Cerebellar cortex (tissue), 1 donor: ENCODE results near the gene CCDC32.

Experiments
- DNase-seq: peaks from one replicate; pipeline ENCODE4 v3.0.0-alpha.2; 2015; ENCODE audit warnings: low spot score

CCDC32 gene

DNA sequence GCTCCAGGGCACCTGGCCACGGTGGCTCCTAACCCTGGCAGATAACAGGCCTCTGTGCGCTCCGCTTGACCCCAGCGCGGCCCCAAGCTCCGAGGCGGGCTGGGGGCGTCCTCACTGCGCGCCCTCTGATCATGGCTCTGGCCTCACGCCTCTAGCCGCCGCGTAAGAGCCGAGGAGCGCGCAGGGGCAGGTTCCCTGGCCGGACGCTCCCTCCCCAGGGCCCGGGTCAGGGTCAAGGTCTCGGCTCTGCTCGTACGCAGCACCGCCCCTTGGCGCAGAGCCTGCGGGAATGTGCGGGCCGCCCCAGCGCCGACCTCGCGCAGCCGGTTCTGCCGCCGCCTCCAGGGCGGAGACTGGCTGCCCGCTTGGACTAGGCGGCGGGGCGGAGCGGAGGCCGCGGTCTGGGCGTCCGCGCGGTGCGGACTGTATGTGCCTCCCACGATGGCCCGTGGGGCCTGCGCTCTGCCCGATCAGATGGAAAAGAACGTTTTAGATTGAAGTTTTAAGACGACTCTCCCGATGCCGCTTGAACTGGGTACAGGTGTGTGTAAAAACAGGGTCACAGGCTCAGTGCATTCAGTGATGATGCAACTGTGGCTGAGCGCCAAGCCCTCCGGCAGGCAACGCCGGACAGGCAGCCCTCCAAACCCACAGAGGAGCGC is 53.2 kb downstream of the CCDC32 start:
- peak; percentile 19 for DNase-seq

DNA sequence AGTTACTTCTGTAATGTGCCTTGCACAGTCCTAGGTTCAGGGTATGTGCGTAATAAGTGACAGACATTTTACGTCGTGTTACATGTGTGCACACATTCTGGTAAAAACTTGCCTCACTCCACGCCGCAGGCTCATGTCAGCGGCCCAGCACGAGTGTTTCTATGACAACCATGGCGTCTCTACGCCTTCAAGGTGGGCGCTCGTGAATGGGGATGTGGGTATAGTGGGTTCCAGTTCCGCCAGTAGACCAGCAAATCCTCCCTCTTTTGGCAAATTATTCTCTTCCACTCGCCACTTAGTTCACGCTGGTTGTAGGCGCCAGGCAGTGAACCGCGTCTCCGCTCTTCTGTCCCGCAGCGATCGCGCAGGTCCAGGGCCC is 53.8 kb downstream of the CCDC32 start:
- DNase-seq: peak; percentile 21

DNA sequence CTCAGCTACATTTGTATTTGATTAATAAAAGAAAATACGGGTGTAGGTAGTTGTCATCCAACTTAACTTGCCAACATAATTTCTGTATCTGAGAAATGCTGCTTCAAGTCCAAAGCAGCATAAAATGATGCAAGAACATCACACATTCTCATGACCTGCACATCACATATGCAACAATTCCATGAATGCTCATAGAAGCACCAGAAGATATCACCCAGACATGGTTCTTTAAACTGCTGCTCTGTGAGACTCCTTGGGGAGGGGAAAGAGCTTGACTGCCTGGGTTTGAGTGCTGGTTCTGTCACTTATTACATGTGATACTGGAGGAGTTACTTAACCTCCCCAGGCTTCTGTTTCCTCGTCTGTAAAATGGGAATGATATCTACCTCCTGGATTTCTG is 54.6 kb downstream of the CCDC32 start:
- DNase-seq: no peak

DNA sequence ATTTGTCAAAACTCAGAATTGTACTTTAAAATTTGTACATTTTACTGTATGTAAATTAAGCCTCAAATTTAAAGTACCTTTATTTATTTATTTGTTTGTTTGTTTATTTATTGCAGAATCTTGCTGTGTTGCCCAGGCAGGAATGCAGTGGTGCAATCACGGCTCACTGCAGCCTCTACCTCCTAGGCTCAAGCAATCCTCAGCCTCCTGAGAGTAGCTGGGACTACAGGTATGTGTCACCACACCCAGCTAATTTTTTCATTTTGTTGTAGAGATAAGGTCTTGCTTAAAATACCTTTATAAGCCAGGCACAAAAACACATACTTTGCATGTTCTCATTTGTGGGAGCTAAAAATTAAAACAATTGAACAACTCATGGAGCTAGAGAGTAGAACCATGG is 56.6 kb downstream of the CCDC32 start:
- DNase-seq: no peak

DNA sequence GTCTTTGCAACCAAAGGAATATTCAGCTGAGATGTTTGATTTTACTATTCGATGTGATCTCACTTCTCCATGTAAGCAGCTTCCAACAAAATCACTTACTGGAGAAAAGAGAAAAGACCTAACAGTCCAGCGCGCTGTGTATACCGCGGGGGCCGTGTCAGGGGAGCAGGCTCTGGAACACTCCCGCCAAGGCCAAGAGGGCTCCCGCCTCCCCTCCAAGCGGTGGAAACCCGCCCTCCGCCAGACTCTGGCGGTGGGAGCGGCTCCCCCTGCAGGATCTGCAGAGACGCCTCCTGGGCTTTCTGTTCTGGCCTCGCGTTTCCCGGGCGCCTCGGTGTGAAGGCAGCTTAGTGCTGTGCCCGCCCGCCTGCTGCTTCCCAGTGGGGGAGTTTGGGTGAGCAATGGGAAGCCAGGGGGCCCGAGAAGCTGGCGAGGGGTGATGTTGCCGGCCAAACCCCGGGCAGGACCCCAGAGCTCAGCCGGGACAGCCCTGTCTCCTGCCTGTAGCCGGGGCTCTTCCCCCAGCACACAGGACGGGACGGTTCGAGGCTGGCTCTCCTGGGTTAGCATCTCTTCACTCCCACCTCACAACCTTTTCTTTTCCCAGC is 57.8 kb downstream of the CCDC32 start:
- peak; percentile 71 for DNase-seq
